WTC11 (cell line): ENCODE data around the gene FAM13C.

Experiments used
- CREM ChIP-seq: sonication (generic); formaldehyde crosslinking; IDR thresholded peaks from 2 replicates; pipeline ENCODE4 v1.8.1; 2022; ENCODE audit warnings: mild to moderate bottlenecking, missing genetic modification reagents, moderate library complexity
- JUN ChIP-seq: sonication (generic); formaldehyde crosslinking; IDR thresholded peaks from 2 replicates; pipeline ENCODE4 v1.8.0; 2023; ENCODE audit warnings: mild to moderate bottlenecking, missing genetic modification reagents
- MYBL2 ChIP-seq: sonication (generic); formaldehyde crosslinking; IDR thresholded peaks from 2 replicates; pipeline ENCODE4 v1.8.1; 2023; ENCODE audit warnings: mild to moderate bottlenecking, moderate library complexity, missing genetic modification reagents
- SP1 ChIP-seq: sonication (generic); formaldehyde crosslinking; conservative IDR thresholded peaks from 2 replicates; pipeline ENCODE4 v1.8.1; 2022; ENCODE audit warnings: missing genetic modification reagents
- TP53 ChIP-seq: sonication (generic); formaldehyde crosslinking; IDR thresholded peaks from 2 replicates; pipeline ENCODE4 v1.8.1; 2023; ENCODE audit warnings: mild to moderate bottlenecking, missing genetic modification reagents
- ZNF138 ChIP-seq: sonication (generic); formaldehyde crosslinking; conservative IDR thresholded peaks from 2 replicates; pipeline ENCODE4 v1.8.1; 2022; ENCODE audit warnings: mild to moderate bottlenecking, moderate library complexity, missing genetic modification reagents
- ZNF263 ChIP-seq: sonication (generic); formaldehyde crosslinking; IDR thresholded peaks from 2 replicates; pipeline ENCODE4 v1.8.1; 2022; ENCODE audit warnings: low read depth, mild to moderate bottlenecking, moderate library complexity, missing genetic modification reagents
- TF ChIP-seq, protein P1 (sequence below): fragments of 200-600 bp; IDR thresholded peaks from 2 replicates; pipeline ENCODE4 v1.8.0; 2022; ENCODE audit warnings: antibody characterized with exemption
- TF ChIP-seq, protein P2 (sequence below): sonication (generic); formaldehyde crosslinking; IDR thresholded peaks from 2 replicates; pipeline ENCODE4 v1.8.0; 2022; ENCODE audit warnings: mild to moderate bottlenecking, missing genetic modification reagents
- TF ChIP-seq, protein P3 (sequence below): sonication (generic); formaldehyde crosslinking; IDR thresholded peaks from 2 replicates; pipeline ENCODE4 v1.8.1; 2022; ENCODE audit warnings: low read depth, mild to moderate bottlenecking, moderate library complexity, missing genetic modification reagents, borderline replicate concordance
- TF ChIP-seq, protein P4 (sequence below): sonication (generic); formaldehyde crosslinking; IDR thresholded peaks from 2 replicates; pipeline ENCODE4 v1.8.1; 2022; ENCODE audit warnings: missing genetic modification reagents, borderline replicate concordance
- TF ChIP-seq, protein P5 (sequence below): sonication (generic); formaldehyde crosslinking; IDR thresholded peaks from 2 replicates; pipeline ENCODE4 v1.8.0; 2023; ENCODE audit warnings: missing genetic modification reagents
- TF ChIP-seq, protein P6 (sequence below): sonication (generic); formaldehyde crosslinking; IDR thresholded peaks from 2 replicates; pipeline ENCODE4 v1.8.1; 2023; ENCODE audit warnings: mild to moderate bottlenecking, missing genetic modification reagents, moderate library complexity

DNA sequence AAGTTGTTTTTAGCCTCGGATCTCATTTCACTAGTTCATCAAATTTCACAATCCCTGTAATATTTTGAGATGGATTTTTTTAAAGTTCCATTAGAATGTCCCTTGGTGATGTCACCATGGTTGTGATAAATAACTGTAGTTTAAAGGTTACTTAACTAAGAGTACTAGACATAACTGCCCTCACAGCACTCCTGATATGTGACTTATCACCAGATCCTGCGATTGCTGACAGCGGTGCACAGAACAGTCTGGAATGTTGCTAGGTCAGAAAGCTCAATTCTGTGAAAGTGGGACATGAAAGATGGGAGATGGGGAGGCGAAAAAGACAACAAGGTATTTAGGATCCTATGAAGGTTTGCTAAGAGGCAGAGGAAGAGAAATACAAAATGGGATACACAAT is 40.2 kb downstream of the FAM13C start:
- TF ChIP-seq JUN (no peak), ZNF138 (CRISPR knock-in tag) (no peak), CREM (CRISPR knock-in tag) (no peak), ZNF263 (CRISPR knock-in tag) (no peak), SP1 (no peak), TP53 (no peak), MYBL2 (CRISPR knock-in tag) (no peak)
- TF ChIP-seq, protein P1, sequence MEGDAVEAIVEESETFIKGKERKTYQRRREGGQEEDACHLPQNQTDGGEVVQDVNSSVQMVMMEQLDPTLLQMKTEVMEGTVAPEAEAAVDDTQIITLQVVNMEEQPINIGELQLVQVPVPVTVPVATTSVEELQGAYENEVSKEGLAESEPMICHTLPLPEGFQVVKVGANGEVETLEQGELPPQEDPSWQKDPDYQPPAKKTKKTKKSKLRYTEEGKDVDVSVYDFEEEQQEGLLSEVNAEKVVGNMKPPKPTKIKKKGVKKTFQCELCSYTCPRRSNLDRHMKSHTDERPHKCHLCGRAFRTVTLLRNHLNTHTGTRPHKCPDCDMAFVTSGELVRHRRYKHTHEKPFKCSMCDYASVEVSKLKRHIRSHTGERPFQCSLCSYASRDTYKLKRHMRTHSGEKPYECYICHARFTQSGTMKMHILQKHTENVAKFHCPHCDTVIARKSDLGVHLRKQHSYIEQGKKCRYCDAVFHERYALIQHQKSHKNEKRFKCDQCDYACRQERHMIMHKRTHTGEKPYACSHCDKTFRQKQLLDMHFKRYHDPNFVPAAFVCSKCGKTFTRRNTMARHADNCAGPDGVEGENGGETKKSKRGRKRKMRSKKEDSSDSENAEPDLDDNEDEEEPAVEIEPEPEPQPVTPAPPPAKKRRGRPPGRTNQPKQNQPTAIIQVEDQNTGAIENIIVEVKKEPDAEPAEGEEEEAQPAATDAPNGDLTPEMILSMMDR = no peak
- TF ChIP-seq, protein P2, sequence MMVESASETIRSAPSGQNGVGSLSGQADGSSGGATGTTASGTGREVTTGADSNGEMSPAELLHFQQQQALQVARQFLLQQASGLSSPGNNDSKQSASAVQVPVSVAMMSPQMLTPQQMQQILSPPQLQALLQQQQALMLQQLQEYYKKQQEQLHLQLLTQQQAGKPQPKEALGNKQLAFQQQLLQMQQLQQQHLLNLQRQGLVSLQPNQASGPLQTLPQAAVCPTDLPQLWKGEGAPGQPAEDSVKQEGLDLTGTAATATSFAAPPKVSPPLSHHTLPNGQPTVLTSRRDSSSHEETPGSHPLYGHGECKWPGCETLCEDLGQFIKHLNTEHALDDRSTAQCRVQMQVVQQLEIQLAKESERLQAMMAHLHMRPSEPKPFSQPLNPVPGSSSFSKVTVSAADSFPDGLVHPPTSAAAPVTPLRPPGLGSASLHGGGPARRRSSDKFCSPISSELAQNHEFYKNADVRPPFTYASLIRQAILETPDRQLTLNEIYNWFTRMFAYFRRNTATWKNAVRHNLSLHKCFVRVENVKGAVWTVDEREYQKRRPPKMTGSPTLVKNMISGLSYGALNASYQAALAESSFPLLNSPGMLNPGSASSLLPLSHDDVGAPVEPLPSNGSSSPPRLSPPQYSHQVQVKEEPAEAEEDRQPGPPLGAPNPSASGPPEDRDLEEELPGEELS (CRISPR knock-in tag) = no peak
- TF ChIP-seq, protein P3, sequence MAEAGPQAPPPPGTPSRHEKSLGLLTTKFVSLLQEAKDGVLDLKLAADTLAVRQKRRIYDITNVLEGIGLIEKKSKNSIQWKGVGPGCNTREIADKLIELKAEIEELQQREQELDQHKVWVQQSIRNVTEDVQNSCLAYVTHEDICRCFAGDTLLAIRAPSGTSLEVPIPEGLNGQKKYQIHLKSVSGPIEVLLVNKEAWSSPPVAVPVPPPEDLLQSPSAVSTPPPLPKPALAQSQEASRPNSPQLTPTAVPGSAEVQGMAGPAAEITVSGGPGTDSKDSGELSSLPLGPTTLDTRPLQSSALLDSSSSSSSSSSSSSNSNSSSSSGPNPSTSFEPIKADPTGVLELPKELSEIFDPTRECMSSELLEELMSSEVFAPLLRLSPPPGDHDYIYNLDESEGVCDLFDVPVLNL (CRISPR knock-in tag) = no peak
- TF ChIP-seq, protein P4, sequence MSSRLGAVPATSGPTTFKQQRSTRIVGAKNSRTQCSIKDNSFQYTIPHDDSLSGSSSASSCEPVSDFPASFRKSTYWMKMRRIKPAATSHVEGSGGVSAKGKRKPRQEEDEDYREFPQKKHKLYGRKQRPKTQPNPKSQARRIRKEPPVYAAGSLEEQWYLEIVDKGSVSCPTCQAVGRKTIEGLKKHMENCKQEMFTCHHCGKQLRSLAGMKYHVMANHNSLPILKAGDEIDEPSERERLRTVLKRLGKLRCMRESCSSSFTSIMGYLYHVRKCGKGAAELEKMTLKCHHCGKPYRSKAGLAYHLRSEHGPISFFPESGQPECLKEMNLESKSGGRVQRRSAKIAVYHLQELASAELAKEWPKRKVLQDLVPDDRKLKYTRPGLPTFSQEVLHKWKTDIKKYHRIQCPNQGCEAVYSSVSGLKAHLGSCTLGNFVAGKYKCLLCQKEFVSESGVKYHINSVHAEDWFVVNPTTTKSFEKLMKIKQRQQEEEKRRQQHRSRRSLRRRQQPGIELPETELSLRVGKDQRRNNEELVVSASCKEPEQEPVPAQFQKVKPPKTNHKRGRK = no peak
- TF ChIP-seq, protein P5, sequence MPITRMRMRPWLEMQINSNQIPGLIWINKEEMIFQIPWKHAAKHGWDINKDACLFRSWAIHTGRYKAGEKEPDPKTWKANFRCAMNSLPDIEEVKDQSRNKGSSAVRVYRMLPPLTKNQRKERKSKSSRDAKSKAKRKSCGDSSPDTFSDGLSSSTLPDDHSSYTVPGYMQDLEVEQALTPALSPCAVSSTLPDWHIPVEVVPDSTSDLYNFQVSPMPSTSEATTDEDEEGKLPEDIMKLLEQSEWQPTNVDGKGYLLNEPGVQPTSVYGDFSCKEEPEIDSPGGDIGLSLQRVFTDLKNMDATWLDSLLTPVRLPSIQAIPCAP (CRISPR knock-in tag) = no peak
- TF ChIP-seq, protein P6, sequence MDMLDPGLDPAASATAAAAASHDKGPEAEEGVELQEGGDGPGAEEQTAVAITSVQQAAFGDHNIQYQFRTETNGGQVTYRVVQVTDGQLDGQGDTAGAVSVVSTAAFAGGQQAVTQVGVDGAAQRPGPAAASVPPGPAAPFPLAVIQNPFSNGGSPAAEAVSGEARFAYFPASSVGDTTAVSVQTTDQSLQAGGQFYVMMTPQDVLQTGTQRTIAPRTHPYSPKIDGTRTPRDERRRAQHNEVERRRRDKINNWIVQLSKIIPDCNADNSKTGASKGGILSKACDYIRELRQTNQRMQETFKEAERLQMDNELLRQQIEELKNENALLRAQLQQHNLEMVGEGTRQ (CRISPR knock-in tag) = no peak
